ENCODE data around the gene ZNRF3. TPM values are rescaled to one million over a fixed set of nuclear protein-coding genes. Genes with fewer than 3 reads are reported as not detected.

The ZNRF3 gene
- total RNA-seq, 1 donor from 2014 or later, result 2.0 TPM

- no peak overlapping the region for H3K4me3 Mint-ChIP-seq
- no peak for DNase-seq
- no peak overlapping the region for H3K27ac Mint-ChIP-seq
- peaks cover 5% of the 10 kb centered on the region for H3K9me3 Mint-ChIP-seq
- H3K27me3 Mint-ChIP-seq, result peaks cover 76% of the 10 kb centered on the region
- H3K4me1 Mint-ChIP-seq, result peaks cover 12% of the 10 kb centered on the region
- H3K36me3 Mint-ChIP-seq (ENCODE audit: low read depth), result no peaks in the 10 kb centered on the region
- intact Hi-C loops (cut with micrococcal nuclease), result loop anchor here (10.0 kb wide), 1 partner anchor 277 kb away; the partner anchor contains the start of gene TTC28
Measured at GRCh38 chr22:28951969-28952521, 68.7 kb downstream of the ZNRF3 start.

GRCh38 chr22:28952857-28953256 is 69.5 kb downstream of the ZNRF3 start:
- intact Hi-C loops (cut with micrococcal nuclease), result loop anchor here (10.0 kb wide), 1 partner anchor 278 kb away; the partner anchor contains the start of gene TTC28
- H3K4me3 Mint-ChIP-seq, result no peak overlapping the region
- no peaks in the 10 kb centered on the region for H3K36me3 Mint-ChIP-seq (ENCODE audit: low read depth)
- H3K4me1 Mint-ChIP-seq, result peaks cover 12% of the 10 kb centered on the region
- peaks cover 5% of the 10 kb centered on the region for H3K9me3 Mint-ChIP-seq
- peaks cover 80% of the 10 kb centered on the region for H3K27me3 Mint-ChIP-seq
- no peak overlapping the region for H3K27ac Mint-ChIP-seq
- no peak for DNase-seq

DNA sequence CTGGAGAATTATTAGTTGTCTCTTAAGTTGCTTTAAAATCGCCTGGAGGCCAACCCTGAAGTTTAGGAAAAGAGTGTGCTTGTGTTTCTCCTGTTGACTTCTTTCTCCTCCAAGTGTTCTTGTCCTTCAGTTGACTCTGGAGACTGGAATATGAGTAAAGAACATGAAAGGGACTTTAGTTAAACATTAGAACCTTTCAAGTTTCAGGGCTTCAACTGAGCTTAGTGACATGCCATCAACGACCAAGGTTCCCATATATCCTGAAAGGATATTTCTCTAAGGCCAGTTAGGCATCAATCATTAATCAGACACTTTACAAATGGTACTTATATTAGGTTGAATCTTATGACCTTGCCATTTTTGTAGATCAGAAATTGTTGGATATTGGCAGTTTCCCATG is 70.0 kb downstream of the ZNRF3 start:
- Mint-ChIP-seq H3K36me3 (ENCODE audit: low read depth) (no peaks in the 10 kb centered on the region), H3K27me3 (peaks cover 81% of the 10 kb centered on the region), H3K4me1 (peaks cover 12% of the 10 kb centered on the region), H3K4me3 (no peak overlapping the region), H3K27ac (no peak overlapping the region), H3K9me3 (peaks cover 2% of the 10 kb centered on the region)
- intact Hi-C loops (cut with micrococcal nuclease), result loop anchor here (10.0 kb wide), 1 partner anchor 279 kb away; the partner anchor contains the start of gene TTC28
- DNase-seq, result no peak

DNA sequence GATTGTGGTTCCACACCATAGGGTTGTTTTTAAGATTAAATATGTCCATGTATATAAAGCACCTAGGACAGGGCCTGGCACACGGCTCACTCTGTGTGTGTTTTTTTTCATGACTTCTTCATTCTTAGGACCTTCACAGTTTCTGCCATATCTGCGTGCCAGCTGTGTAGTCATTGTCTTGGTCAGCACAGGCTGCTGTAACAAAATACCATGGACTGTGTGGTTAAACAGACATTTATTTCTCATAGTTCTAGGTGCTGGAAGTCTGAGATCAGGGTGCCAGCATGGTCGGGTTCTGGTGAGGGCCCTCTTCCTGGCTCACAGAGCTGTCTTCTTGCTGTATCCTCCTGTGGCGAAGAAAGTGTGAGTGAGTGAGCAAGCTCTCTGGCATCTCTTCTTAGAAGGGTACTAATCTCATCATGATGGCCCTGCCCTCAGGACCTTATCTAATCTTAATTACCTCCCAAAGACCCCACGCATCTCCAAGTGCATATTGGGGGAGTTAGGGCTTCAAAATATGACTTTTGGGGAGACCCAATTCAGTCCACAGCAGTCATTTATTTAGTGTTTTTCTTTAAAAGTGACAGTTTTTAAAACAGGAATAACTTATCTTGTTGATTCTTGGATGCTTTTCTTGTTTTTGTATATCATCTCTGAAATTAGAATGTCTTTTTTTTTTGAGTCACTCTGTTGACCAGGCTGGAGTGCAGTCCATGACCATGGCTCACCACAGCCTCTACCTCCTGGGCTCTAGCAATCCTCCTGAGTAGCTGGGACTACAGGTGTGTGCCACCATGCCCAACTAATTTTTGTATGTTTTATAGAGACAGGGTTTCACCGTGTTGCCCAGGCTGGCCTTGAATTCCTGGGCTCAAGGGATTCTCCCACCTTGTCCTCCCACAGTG is 70.9 kb downstream of the ZNRF3 start:
- no peak for DNase-seq
- H3K9me3 Mint-ChIP-seq, result no peaks in the 10 kb centered on the region
- peaks cover 85% of the 10 kb centered on the region for H3K27me3 Mint-ChIP-seq
- no peaks in the 10 kb centered on the region for H3K36me3 Mint-ChIP-seq (ENCODE audit: low read depth)
- H3K4me1 Mint-ChIP-seq, result peaks cover 12% of the 10 kb centered on the region
- no peak overlapping the region for H3K4me3 Mint-ChIP-seq
- intact Hi-C loops (cut with micrococcal nuclease), result loop anchor here (2.0 to 10.0 kb wide), 2 partner anchors 45 to 279 kb away; partner anchors contain the start of gene TTC28
- no peak overlapping the region for H3K27ac Mint-ChIP-seq

- DNase-seq, result peak; percentile 92
- Mint-ChIP-seq H3K9me3 (no peaks in the 10 kb centered on the region), H3K27me3 (peaks cover 87% of the 10 kb centered on the region), H3K27ac (peak overlapping the region; percentile 63), H3K4me3 (peak overlapping the region; percentile 35), H3K4me1 (peaks cover 12% of the 10 kb centered on the region), H3K36me3 (ENCODE audit: low read depth) (no peaks in the 10 kb centered on the region)
- intact Hi-C loops (cut with micrococcal nuclease), result loop anchor here (2.0 to 10.0 kb wide), 2 partner anchors 47 to 281 kb away; partner anchors contain the start of gene TTC28
Measured at GRCh38 chr22:28955817-28956216, 72.4 kb downstream of the ZNRF3 start.

DNA sequence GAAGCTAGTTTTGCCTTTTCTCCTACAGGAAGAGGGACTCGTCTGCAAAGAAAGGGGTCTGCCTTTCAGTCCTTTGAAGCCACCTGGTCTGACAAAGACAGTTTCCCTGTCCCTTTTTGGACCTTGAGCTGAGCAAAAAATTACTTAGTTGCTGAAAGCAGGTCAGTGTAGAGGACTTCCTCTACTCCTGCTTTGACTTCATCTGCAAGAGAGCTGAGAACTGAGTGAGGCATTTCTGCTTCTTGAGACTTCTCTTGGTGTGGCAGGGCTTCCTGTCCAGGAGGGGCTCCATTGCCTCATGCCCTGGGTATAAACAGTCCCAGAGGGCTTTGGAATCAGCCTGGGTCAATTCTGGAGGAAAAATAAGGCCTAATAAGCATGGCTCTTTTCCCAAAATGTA is 73.1 kb downstream of the ZNRF3 start:
- intact Hi-C loops (cut with micrococcal nuclease), result loop anchor here (10.0 kb wide), 1 partner anchor 282 kb away; the partner anchor contains the start of gene TTC28
- Mint-ChIP-seq H3K27ac (no peak overlapping the region), H3K9me3 (peaks cover 3% of the 10 kb centered on the region), H3K4me3 (no peak overlapping the region), H3K4me1 (peaks cover 12% of the 10 kb centered on the region), H3K36me3 (ENCODE audit: low read depth) (no peaks in the 10 kb centered on the region), H3K27me3 (peaks cover 87% of the 10 kb centered on the region)
- no peak for DNase-seq

DNA sequence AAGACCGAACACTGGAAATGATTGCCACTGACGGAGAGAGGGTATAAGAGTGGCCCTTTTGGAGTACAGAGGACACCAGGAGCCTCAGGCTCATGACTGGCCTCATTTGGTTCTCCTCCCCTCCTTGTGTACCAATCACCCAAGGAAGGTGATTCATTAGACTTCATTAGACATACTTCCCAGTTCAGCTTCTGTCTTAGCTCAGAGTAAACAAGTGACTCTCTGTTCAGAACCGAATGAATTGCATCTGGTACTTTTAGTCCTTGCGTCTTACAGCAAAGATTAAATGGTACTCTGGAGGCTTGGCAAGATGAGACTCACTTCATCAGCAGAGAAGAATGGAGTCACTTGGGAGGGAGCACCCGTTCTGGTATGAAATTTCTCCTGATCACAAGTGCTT is 75.2 kb downstream of the ZNRF3 start:
- peaks cover 3% of the 10 kb centered on the region for H3K9me3 Mint-ChIP-seq
- H3K36me3 Mint-ChIP-seq (ENCODE audit: low read depth), result no peaks in the 10 kb centered on the region
- peaks cover 12% of the 10 kb centered on the region for H3K4me1 Mint-ChIP-seq
- no peak overlapping the region for H3K27ac Mint-ChIP-seq
- H3K4me3 Mint-ChIP-seq, result no peak overlapping the region
- intact Hi-C loops (cut with micrococcal nuclease), result loop anchor here (10.0 kb wide), 1 partner anchor 284 kb away; the partner anchor contains the start of gene TTC28
- H3K27me3 Mint-ChIP-seq, result peaks cover 83% of the 10 kb centered on the region
- no peak for DNase-seq

DNA sequence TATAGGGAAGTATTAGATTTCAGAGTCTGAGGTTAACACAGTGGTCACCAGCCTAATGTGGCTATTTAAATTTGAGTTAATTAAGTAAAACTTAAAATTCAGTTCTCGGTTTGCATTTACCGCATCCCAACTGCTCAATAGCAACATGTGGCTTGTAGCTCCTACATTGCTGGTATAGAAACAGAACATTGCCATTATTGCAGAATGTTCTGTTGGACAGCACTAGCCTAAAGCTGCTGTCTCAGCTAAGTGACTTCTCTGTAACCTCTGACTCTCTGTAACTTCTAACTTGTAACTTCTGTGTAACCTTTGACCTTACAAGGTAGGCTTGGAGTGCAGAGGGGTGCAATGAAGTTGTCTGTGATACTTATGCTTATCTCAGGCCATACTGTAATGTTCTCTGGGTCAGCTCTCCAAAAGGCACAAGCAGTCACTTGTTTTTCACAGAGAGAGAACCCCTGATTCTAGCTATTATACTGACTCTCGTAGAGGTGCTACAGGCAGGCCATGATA is 78.7 kb downstream of the ZNRF3 start:
- no peak overlapping the region for H3K27ac Mint-ChIP-seq
- H3K9me3 Mint-ChIP-seq, result peaks cover 3% of the 10 kb centered on the region
- no peak overlapping the region for H3K4me3 Mint-ChIP-seq
- no peaks in the 10 kb centered on the region for H3K4me1 Mint-ChIP-seq
- H3K27me3 Mint-ChIP-seq, result peaks cover 82% of the 10 kb centered on the region
- DNase-seq, result no peak
- intact Hi-C loops (cut with micrococcal nuclease), result no loop called here
- H3K36me3 Mint-ChIP-seq (ENCODE audit: low read depth), result no peaks in the 10 kb centered on the region

GRCh38 chr22:28963362-28963761 is 80.0 kb downstream of the ZNRF3 start:
- Mint-ChIP-seq H3K9me3 (peaks cover 3% of the 10 kb centered on the region), H3K36me3 (ENCODE audit: low read depth) (no peaks in the 10 kb centered on the region), H3K4me1 (no peaks in the 10 kb centered on the region), H3K27me3 (peaks cover 79% of the 10 kb centered on the region), H3K27ac (no peak overlapping the region), H3K4me3 (no peak overlapping the region)
- intact Hi-C loops (cut with micrococcal nuclease), result no loop called here
- no peak for DNase-seq

- no peak overlapping the region for H3K27ac Mint-ChIP-seq
- intact Hi-C loops (cut with micrococcal nuclease), result no loop called here
- no peaks in the 10 kb centered on the region for H3K4me1 Mint-ChIP-seq
- H3K9me3 Mint-ChIP-seq, result no peaks in the 10 kb centered on the region
- DNase-seq, result no peak
- H3K27me3 Mint-ChIP-seq, result peaks cover 72% of the 10 kb centered on the region
- H3K36me3 Mint-ChIP-seq (ENCODE audit: low read depth), result no peaks in the 10 kb centered on the region
- no peak overlapping the region for H3K4me3 Mint-ChIP-seq
Measured at GRCh38 chr22:28967163-28967665, 83.8 kb downstream of the ZNRF3 start.

DNA sequence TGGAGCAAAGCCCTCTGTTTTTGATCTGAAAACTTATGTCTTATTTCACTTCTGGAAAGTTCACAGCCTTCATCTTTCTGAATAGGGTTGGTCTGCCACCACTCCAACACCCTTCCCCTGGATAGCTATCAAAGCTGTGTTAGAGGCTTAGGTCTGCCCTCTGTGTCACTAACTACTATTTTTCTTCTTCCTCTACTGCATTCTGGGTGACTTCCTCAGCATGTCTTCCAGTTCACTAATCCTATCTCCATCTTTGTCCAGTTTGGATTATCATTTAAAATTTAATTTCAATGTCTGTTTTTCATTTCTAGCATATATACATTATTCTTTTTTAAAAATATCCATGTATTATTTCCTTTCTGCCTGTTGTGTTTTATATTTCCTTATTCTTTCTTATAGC is 84.6 kb downstream of the ZNRF3 start:
- H3K27me3 Mint-ChIP-seq, result peaks cover 70% of the 10 kb centered on the region
- no peak overlapping the region for H3K4me3 Mint-ChIP-seq
- intact Hi-C loops (cut with micrococcal nuclease), result no loop called here
- no peak overlapping the region for H3K27ac Mint-ChIP-seq
- no peaks in the 10 kb centered on the region for H3K4me1 Mint-ChIP-seq
- DNase-seq, result no peak
- no peaks in the 10 kb centered on the region for H3K9me3 Mint-ChIP-seq
- H3K36me3 Mint-ChIP-seq (ENCODE audit: low read depth), result no peaks in the 10 kb centered on the region

GRCh38 chr22:28969401-28970168 is 86.2 kb downstream of the ZNRF3 start:
- intact Hi-C loops (cut with micrococcal nuclease), result no loop called here
- Mint-ChIP-seq H3K36me3 (ENCODE audit: low read depth) (no peaks in the 10 kb centered on the region), H3K27ac (no peak overlapping the region), H3K27me3 (peaks cover 61% of the 10 kb centered on the region), H3K4me3 (no peak overlapping the region), H3K4me1 (no peaks in the 10 kb centered on the region), H3K9me3 (no peaks in the 10 kb centered on the region)
- no peak for DNase-seq

GRCh38 chr22:28973352-28973751 is 90.0 kb downstream of the ZNRF3 start:
- Mint-ChIP-seq H3K36me3 (ENCODE audit: low read depth) (no peaks in the 10 kb centered on the region), H3K4me1 (peaks cover 2% of the 10 kb centered on the region), H3K27ac (no peak overlapping the region), H3K27me3 (peaks cover 63% of the 10 kb centered on the region), H3K4me3 (no peak overlapping the region), H3K9me3 (no peaks in the 10 kb centered on the region)
- intact Hi-C loops (cut with micrococcal nuclease), result no loop called here
- DNase-seq, result no peak

Measured in activated CD4-positive, alpha-beta T cell treated with anti-CD3 and anti-CD28 coated beads, Interleukin-2, amount 10 ng/mL, durations not matched to agents 24 days and 14 days (primary cell).